Rectal smooth muscle tissue (tissue), 1 donor: Measurements from ENCODE around the gene KLK11.

ENCODE experiments used
- H3K27ac ChIP-seq: one replicate; pipeline ENCODE4 v1.7.0; 2013; ENCODE audit warnings: low read depth, low read length, inconsistent platforms
- H3K27me3 ChIP-seq: one replicate; pipeline ENCODE4 v1.7.0; 2013; ENCODE audit warnings: low read length; ENCODE audit not compliant: control insufficient read depth, insufficient read depth
- H3K36me3 ChIP-seq: one replicate; pipeline ENCODE4 v1.7.0; 2013; ENCODE audit warnings: low read length; ENCODE audit not compliant: control insufficient read depth, insufficient read depth
- H3K4me1 ChIP-seq: one replicate; pipeline ENCODE4 v1.7.0; 2013; ENCODE audit warnings: low read length; ENCODE audit not compliant: control insufficient read depth, insufficient read depth
- H3K4me3 ChIP-seq: one replicate; pipeline ENCODE4 v1.7.0; 2013; ENCODE audit warnings: low read length
- H3K9ac ChIP-seq: one replicate; pipeline ENCODE4 v1.7.0; 2013; ENCODE audit warnings: low read length

KLK11 gene, protein sequence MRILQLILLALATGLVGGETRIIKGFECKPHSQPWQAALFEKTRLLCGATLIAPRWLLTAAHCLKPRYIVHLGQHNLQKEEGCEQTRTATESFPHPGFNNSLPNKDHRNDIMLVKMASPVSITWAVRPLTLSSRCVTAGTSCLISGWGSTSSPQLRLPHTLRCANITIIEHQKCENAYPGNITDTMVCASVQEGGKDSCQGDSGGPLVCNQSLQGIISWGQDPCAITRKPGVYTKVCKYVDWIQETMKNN

DNA sequence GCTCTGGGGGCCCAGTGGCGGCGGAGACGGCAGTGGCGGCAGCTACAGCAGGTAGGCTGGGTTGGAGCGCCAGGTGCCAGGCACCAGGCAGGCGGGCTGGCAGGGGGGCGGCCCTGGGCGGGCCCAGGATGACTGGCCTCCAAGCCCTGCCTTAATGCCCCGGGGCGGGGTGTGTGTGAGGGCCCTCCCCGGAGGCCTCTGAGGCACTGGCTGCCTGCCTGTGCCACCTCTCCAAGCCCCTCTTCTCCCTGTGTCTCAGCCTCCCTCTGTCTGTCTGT, at the start of gene KLK11:
Gene KLK11 (minus strand): TSS at position 63 of the 278 bp plus-strand sequence. CDS start 985 bp downstream, outside the sequence.
- H3K4me1 ChIP-seq: no peaks in the 10 kb centered on the region
- H3K27ac ChIP-seq: no peak within 1 kb of the TSS
- H3K27me3 ChIP-seq: peaks cover 3% of the 10 kb centered on the region
- H3K36me3 ChIP-seq: no peaks in the 10 kb centered on the region
- H3K9ac ChIP-seq: no peak within 1 kb of the TSS
- H3K4me3 ChIP-seq: no peak within 1 kb of the TSS

DNA sequence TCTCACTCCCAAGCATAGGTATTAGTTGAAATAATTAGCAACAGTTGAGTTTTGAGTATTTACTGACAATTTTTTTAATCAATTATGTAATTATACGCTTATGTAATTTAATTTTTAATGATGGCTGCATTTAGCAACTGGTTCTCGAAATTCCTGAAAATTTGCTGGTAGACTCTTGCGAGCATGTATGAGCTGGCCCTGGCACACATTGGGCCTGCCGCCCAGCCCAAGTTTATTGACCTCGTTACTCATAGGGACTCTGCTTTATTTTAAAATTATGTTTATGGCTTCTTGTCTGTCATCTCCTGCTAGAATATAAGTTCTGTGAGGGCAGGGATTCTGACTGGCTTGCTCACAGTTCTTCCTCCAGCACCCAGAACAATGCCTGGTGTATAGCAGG, 49.6 kb upstream of the KLK11 start:
- H3K27me3 ChIP-seq: no peaks in the 10 kb centered on the region
- no peak overlapping the region for H3K9ac ChIP-seq

DNA sequence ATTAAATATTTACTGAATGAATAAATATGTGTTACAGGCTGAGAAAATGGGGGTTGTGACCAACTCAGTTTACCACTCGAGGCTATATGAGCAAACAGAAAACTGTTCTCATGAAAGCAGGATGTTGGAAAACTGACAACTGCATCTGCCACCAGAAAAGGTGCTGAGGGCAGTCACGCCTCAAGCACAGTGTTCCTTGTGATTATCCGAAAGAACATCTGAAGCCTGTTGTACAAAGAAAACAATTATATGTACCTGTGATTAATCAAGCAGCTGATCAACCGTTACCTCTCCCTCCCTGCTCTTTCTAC, 44.6 kb upstream of the KLK11 start:
- Histone ChIP-seq H3K4me1 (no peaks in the 10 kb centered on the region), H3K27ac (no peak overlapping the region), H3K27me3 (peaks cover 3% of the 10 kb centered on the region), H3K4me3 (no peak overlapping the region), H3K9ac (no peak overlapping the region), H3K36me3 (no peaks in the 10 kb centered on the region)

More for the DNA sequence above, 49.6 kb upstream of the KLK11 start:
- Histone ChIP-seq H3K4me3 (no peak overlapping the region), H3K4me1 (no peaks in the 10 kb centered on the region), H3K27ac (no peak overlapping the region), H3K36me3 (no peaks in the 10 kb centered on the region)

DNA sequence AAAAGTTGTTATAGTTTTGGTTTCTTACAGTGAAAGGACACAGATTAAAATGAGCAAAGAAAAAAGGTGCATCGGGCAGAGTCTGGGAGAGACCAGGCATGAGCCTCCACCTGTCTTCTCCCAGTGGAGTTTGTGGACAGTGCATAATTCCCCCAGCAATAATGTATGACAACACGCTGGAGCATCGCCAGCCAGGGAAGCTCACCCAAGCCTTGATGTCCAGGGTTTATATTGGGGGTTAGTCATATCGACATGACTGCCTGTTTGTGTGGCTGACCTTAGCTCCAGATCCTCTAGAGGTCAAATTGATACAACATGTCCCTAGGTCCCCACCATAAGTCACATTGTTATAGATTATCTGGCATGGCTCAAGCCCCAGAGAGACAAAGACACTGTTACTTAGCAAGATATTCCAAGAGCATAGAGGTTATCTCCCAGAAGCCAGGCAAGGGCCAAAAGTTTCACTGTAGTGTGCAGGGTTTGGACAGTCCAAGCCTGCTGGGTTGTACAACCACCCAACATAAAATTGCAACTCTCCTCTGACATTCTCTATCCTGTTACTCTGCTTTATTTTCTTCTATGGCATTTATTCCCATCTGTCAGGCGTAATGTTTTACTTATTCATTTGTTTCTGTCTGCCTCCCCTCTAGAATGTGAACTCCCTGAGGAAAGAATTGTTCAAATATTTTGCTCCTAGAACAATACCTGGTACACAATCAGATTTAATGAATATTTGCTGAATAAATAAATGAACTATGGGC, 44.1 kb upstream of the KLK11 start:
- Histone ChIP-seq H3K9ac (no peak overlapping the region), H3K36me3 (no peaks in the 10 kb centered on the region), H3K27me3 (peaks cover 7% of the 10 kb centered on the region), H3K27ac (no peak overlapping the region), H3K4me1 (no peaks in the 10 kb centered on the region), H3K4me3 (no peak overlapping the region)

DNA sequence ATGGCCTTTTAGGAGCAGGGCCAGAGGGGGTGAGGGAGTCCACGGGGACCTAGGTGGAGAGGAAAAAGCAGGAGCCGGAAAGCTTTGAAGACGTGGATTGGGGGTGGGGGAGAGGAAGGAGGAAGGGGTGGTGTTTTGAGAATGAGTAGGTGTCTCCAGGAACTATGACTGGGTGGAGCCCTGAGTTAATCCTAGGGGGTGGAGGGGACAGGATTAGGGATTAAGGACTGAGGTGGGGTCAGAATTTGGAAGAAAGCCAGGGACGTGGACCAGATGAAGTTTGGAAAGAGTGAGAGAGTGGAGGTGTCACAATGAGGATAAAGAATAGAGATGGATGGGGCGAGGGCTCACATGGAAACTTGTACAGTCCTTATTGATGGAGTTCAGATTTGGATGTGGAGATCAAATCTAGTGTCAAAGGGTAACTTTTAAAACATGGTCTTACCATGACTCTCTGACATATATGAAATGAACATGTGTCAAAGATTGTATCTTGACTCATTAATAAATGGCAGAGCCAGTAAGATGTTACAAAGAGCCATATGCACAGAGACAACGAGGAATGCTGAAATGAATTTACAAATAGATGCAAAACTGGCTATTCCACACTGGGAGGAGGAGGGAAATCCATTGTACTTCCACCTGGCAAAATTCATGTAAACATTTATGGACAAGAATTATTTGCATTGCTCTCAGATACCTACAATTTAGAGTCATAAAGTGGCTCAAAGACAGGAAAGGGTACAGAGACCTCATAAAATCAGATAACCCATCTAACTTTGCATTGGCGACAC, 40.2 kb upstream of the KLK11 start:
- Histone ChIP-seq H3K9ac (no peak overlapping the region), H3K27ac (no peak overlapping the region), H3K4me3 (no peak overlapping the region), H3K36me3 (no peaks in the 10 kb centered on the region), H3K27me3 (peaks cover 12% of the 10 kb centered on the region), H3K4me1 (no peaks in the 10 kb centered on the region)

DNA sequence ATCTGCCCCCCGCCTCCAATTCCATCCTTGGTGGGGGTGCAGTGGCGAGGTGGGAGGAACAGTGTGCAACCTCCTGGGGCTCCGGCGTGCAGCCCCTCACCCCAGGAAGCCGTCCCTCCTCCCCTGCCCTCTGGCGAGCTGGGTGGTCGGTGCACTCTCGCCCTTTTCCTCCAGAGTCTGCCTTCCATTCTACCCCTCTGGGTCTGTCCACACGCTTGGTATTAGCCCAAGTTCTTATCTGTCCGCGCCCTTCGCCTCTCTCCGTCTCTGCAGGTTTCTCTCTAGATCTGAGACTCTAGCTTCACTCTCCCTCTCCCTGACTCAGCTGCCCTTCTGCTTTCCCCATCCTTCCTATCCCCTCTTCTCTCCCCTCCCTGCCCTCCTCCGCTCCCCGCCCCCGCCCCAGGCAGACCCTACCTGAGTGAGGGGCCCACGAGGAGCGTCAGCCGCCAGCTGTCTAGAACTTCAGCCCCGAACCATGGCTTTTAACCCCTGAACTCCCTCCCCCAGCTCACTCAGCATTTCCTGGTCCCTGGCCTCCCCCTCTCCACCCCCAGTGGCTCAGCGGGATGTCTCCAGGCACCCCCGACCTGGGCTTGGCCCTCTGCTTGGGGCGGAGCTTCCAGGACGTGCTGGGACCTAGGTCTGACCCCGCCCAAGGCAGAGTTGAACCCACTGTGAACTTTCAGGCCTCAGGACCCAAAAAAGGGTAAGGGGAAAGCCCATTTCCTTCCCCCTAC, 39.0 kb upstream of the KLK11 start:
- peaks cover 12% of the 10 kb centered on the region for H3K27me3 ChIP-seq
- H3K4me3 ChIP-seq: no peak overlapping the region
- H3K4me1 ChIP-seq: no peaks in the 10 kb centered on the region
- no peaks in the 10 kb centered on the region for H3K36me3 ChIP-seq
- H3K27ac ChIP-seq: no peak overlapping the region
- H3K9ac ChIP-seq: no peak overlapping the region

DNA sequence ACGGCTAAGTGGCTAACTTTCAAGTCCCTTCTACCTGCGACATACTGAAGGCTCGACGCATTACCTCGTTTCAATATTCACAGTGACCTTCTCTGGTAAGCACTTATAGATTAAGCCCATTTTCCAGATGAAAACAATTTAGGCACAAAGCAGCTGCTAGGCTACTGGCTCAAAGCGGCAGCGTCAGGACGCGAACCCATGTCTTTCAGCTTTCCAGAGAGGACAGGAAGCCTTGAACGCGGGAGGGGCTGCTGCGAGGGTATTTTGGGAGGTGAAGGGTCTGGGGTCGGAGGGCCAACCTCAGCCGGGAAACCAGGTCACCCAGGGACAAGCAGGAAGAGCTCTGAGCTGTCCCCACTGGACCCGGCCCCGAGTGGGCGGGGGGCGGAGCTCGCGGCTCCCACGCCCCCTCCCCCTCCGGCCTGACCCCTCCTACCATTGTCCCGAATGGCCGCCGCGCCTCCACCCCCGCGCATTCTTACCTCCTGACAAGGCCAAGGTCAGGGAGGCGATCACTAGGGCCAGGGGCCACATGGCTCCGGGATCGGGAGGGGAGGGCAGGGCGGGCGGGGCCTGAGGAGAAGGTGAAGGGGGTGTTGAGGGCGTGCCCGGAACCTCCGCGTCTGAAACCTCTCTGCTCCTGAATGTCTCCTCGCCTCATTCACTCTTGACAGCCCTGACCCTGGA, 38.3 kb upstream of the KLK11 start, which contains the start of gene KLK13:
Gene KLK13 (minus strand): TSS at position 559 of the 687 bp plus-strand sequence. CDS start 25 bp downstream, at position 534.
- no peak within 1 kb of the TSS for H3K9ac ChIP-seq
- peak within 1 kb of the TSS; percentile 27 for H3K4me3 ChIP-seq
- no peaks in the 10 kb centered on the region for H3K36me3 ChIP-seq
- H3K4me1 ChIP-seq: no peaks in the 10 kb centered on the region
- no peak within 1 kb of the TSS for H3K27ac ChIP-seq
- peaks cover 12% of the 10 kb centered on the region for H3K27me3 ChIP-seq

DNA sequence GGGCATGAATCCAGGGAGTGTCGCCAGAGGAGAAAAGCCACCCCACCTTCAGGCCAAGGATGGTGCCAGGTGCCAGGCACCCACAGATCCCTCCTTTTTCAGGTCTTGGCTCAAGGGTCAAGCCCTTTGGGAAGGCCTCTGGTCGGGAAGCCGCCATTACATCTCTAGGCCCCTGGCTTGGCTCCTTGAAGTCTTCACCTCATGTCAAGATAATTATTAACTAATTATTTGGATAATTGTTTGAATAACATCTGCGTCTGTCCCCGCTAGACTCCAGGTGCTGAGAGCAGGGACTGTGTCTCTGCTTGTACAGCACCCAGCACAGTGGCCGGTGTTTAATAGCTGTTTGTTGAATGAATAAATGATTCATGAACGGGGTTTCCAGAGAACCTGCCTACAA, 37.2 kb upstream of the KLK11 start:
- Histone ChIP-seq H3K27ac (no peak overlapping the region), H3K4me1 (no peaks in the 10 kb centered on the region), H3K36me3 (no peaks in the 10 kb centered on the region), H3K9ac (no peak overlapping the region), H3K4me3 (no peak overlapping the region), H3K27me3 (peaks cover 12% of the 10 kb centered on the region)

DNA sequence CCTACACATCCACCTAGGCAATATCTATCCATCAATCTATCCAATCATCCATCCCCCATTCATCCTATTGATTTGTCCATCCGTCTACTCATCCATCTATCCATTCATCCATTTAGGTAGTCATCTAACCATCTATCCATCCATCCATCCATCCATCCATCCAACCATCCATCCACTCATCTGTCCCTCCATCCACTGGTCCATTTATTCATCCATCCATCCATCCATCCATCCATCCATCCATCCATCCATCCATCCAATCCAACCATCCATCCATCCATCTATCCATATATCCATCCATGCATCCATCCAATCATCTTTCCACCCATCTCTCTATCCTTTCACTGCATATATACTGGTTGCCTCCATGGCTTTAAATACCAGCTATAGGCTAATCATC, 34.6 kb upstream of the KLK11 start:
- H3K4me1 ChIP-seq: no peaks in the 10 kb centered on the region
- H3K4me3 ChIP-seq: no peak overlapping the region
- H3K36me3 ChIP-seq: no peaks in the 10 kb centered on the region
- no peak overlapping the region for H3K9ac ChIP-seq
- peaks cover 8% of the 10 kb centered on the region for H3K27me3 ChIP-seq
- no peak overlapping the region for H3K27ac ChIP-seq

DNA sequence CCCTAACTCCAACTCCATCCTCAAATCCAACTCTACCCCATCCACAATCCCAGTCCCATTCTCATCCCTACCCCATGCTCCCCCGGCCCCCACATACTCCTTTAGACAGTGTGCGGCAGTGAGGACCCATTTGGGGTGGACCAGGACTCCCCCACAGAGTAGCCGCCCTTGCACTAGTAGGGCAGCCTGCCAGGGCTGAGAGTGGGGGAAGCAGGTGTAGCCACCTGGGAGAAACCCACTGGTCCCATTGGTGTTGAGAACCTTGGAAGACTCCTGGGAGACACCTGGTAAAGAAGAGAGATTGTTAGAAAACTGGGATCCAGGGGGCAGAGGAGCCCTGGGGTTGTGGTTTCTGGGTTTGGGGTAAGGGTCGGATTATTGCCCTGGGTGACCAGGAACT, 33.9 kb upstream of the KLK11 start:
- Histone ChIP-seq H3K9ac (no peak overlapping the region), H3K27me3 (peaks cover 5% of the 10 kb centered on the region), H3K27ac (no peak overlapping the region), H3K4me3 (no peak overlapping the region), H3K36me3 (no peaks in the 10 kb centered on the region), H3K4me1 (no peaks in the 10 kb centered on the region)

DNA sequence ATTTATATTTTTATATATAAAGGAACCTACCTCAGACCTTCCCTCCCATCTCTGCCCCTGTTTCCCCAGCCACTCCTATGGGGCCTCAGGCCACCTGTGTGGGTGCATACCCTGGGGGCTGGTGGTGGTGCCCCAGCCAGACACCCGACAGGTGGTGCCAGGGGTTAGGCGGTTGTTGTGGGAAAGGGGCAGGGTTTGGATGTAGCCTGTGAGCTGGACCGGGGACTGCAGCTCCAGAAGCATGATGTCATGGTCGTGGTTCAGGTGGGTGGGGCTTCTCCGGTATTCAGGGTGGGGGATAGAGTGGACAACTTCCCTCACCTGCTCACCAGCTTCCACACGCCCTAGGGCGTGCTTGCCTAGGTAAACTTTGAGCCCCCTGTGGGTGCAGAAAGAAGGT, 33.3 kb upstream of the KLK11 start:
- Histone ChIP-seq H3K27me3 (peaks cover 5% of the 10 kb centered on the region), H3K27ac (no peak overlapping the region), H3K4me1 (no peaks in the 10 kb centered on the region), H3K9ac (no peak overlapping the region), H3K4me3 (no peak overlapping the region), H3K36me3 (no peaks in the 10 kb centered on the region)

DNA sequence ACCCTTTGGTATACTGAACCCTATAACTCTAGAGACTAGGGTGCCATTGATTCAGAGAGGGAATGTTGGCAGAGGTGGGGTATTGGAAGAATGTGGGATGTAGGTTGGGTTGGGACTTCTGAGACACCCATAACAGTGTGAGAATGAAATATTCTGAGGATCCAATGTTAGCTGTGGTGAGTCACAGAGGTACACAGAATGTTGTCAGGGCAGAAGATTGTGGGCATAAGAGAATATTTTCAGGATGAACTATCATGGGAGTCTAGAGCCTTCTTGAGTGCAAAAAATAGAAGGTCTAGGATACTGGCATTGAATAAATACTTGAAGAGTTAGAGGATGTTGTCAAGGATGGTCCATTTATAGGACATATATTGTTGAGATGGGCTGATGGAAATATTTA, 29.4 kb upstream of the KLK11 start:
- H3K27me3 ChIP-seq: no peaks in the 10 kb centered on the region
- no peak overlapping the region for H3K9ac ChIP-seq
- no peak overlapping the region for H3K27ac ChIP-seq
- no peak overlapping the region for H3K4me3 ChIP-seq
- no peaks in the 10 kb centered on the region for H3K4me1 ChIP-seq
- H3K36me3 ChIP-seq: no peaks in the 10 kb centered on the region
